Transverse colon (tissue), 4 donors: ENCODE results near the gene ERICH4.

ENCODE experiments used
- EP300 ChIP-seq: sonication (generic); formaldehyde crosslinking; IDR thresholded peaks from one replicate; pipeline ENCODE4 v1.6.1; 2017; ENCODE audit warnings: antibody characterized with exemption, low read depth
- POLR2AphosphoS5 ChIP-seq, 3 donors: sonication (generic); formaldehyde crosslinking; IDR thresholded peaks; one replicate each; pipeline ENCODE4 v1.6.1; 2016; ENCODE audit warnings: antibody characterized with exemption in 3 of 3
- TF ChIP-seq, protein P1 (sequence below), 5 experiments: fragments of 200-600 bp in 3 of 5; fragments of 450-650 bp in 2 of 5; sonication (generic) in 3 of 5; IDR thresholded peaks; 1 replicate in 2 of 5; 2 replicates in 3 of 5; pipeline ENCODE4 v1.5.1; 2016 to 2017; ENCODE audit warnings: antibody characterized with exemption in 5 of 5, inconsistent platforms in 3 of 5, mild to moderate bottlenecking in 2 of 5, moderate library complexity in 1 of 5

DNA sequence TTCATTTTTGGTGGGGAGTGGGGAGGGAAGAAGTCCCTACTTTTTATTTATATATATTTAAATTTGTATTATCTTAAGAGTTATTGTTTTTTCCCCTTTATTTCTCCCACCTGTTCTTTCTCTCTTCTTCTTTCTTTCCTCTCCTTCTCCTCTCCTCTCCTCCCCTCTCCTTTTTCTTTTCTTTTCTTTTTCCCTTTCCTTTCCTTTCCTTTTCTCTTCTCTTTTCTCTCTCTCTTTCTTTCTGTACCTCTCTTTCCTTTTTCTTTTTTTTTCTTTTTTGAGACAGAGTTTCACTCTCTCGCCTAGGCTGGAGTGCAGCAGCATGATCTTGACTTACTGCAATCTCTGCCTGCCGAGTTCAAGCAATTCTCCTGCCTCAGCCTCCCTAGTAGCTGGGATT is 43.4 kb upstream of the ERICH4 start:
- TF ChIP-seq, protein P1, sequence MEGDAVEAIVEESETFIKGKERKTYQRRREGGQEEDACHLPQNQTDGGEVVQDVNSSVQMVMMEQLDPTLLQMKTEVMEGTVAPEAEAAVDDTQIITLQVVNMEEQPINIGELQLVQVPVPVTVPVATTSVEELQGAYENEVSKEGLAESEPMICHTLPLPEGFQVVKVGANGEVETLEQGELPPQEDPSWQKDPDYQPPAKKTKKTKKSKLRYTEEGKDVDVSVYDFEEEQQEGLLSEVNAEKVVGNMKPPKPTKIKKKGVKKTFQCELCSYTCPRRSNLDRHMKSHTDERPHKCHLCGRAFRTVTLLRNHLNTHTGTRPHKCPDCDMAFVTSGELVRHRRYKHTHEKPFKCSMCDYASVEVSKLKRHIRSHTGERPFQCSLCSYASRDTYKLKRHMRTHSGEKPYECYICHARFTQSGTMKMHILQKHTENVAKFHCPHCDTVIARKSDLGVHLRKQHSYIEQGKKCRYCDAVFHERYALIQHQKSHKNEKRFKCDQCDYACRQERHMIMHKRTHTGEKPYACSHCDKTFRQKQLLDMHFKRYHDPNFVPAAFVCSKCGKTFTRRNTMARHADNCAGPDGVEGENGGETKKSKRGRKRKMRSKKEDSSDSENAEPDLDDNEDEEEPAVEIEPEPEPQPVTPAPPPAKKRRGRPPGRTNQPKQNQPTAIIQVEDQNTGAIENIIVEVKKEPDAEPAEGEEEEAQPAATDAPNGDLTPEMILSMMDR (IDR thresholded peaks at IDR 0.05): no peak
- TF ChIP-seq POLR2AphosphoS5 (IDR thresholded peaks at IDR 0.05) (no peak), EP300 (no peak)
